Heart left ventricle (tissue), 16 donors: ENCODE results near the gene HORMAD2. TPM values are rescaled to one million over a fixed set of nuclear protein-coding genes. Genes with fewer than 3 reads are reported as not detected.

Experiments
- ATAC-seq, 4 donors: fragments of 200-7000 bp; cut with Tn5 transposase; one replicate each; pipeline ENCODE4 v1.9.1; 2020 to 2022; ENCODE audit warnings: moderate library complexity in 4 of 4, mild to moderate bottlenecking in 3 of 4, moderate number of reproducible peaks in 1 of 4
- DNase-seq, 5 donors: peaks; one replicate each; pipeline ENCODE4 v3.0.0-alpha.2; 2020
- H3K27ac ChIP-seq, 12 donors: fragments of 200-600 bp; sonication (generic) in 4 of 12; one replicate each; pipeline versions ENCODE4 v1.5.0 to v1.8.0; 2016 to 2022; ENCODE audit warnings: mild to moderate bottlenecking in 2 of 12
- H3K27me3 ChIP-seq, 9 donors: fragments of 200-600 bp; sonication (generic) in 2 of 9; one replicate each; pipeline versions ENCODE4 v1.5.1 to v1.8.0; 2016 to 2022; ENCODE audit warnings: mild to moderate bottlenecking in 3 of 9
- H3K36me3 ChIP-seq, 9 donors: fragments of 200-600 bp; sonication (generic) in 2 of 9; one replicate each; pipeline versions ENCODE4 v1.5.0 to v1.8.0; 2018 to 2022; ENCODE audit warnings: mild to moderate bottlenecking in 2 of 9
- H3K4me1 ChIP-seq, 12 donors: fragments of 200-600 bp; sonication (generic) in 4 of 12; one replicate each; pipeline versions ENCODE4 v1.5.0 to v1.8.0; 2016 to 2022; ENCODE audit warnings: mild to moderate bottlenecking in 3 of 12
- H3K4me3 ChIP-seq, 12 donors: fragments of 200-600 bp; sonication (generic) in 4 of 12; one replicate each; pipeline versions ENCODE4 v1.5.0 to v1.8.0; 2017 to 2022; ENCODE audit warnings: mild to moderate bottlenecking in 9 of 12, moderate library complexity in 4 of 12
- H3K9me3 ChIP-seq, 12 donors: fragments of 200-600 bp; sonication (generic) in 4 of 12; one replicate each; pipeline versions ENCODE4 v1.5.0 to v1.8.0; 2016 to 2022; ENCODE audit warnings: mild to moderate bottlenecking in 1 of 12
- POLR2A ChIP-seq, 2 donors: fragments of 450-650 bp; IDR thresholded peaks; one replicate each; pipeline ENCODE4 v1.6.1; 2017; ENCODE audit warnings: antibody characterized with exemption in 2 of 2, mild to moderate bottlenecking in 2 of 2, moderate library complexity in 2 of 2
- WGBS, 4 donors: extraction: QIAGEN DNeasy Blood & Tissue Kit in 2 of 4; methylation state at CpG; one replicate each; pipeline versions ENCODE4 v1.1.5 to v1.1.7; 2013 to 2018; 5-methylcytosine and 5-hydroxymethylcytosine counted together
- intact Hi-C, 10 donors: fragments of 100-400 bp; cut with DNase I; formaldehyde crosslinking; loops; one replicate each; pipeline versions ENCODE4 v1.11.1 to v1.14.2; 2022
- polyA plus RNA-seq, 2 donors: library from polyadenylated mRNA; stranded (reverse); fragments of 200-250 nt; gene quantifications; one replicate each; pipeline ENCODE4 v1.2.3, GENCODE V29; 2013
- total RNA-seq, 9 donors: library from RNA; depleted of rRNA in 2 of 9; stranded (reverse); fragments of >200 nt in 2 of 9; fragmentation: NEBNext Ultra II Directional in 3 of 9; extraction: Animal tissue kit (Norgen Biotek cat#: 25700) in 3 of 9; gene quantifications; one replicate each; pipeline versions ENCODE4 v1.1.0 to v1.2.4, GENCODE V29; 2016 to 2023
- TF ChIP-seq, protein P1 (sequence below), 12 donors: fragments of 200-600 bp; sonication (generic) in 4 of 12; IDR thresholded peaks; one replicate each; pipeline versions ENCODE4 v1.5.0 to v1.8.0; 2018 to 2022; ENCODE audit warnings: antibody characterized with exemption in 12 of 12, mild to moderate bottlenecking in 5 of 12
- donor health status: ischemic (EF 13 %, LVEDD 7.1; RV severe dilation, severe dysfunction).
- donor health status: healthy with polysubstance abuse.
- donor health status: DM: no; HTN: yes; CAD: no.
- donor health status: DM: no; HTN: no; CAD: no.
- donor health status: ischemic (EF 25% LVEDD 6.9; RV normal size, moderate dysfunction).
- donor health status: ischemic (EF 25% LVEDD 5.7; RV mildly dilated, moderate dysfunction).
- donor health status: healthy.
- donor health status: DM: yes; HTN: yes; CAD: no.
- donor health status: ischemic (EF 35%, LVEDD 5.7; RV mildly dilated, moderate dysfunction).
- donor health status: nonischemic (EF 11% LVEDD 7.7; RV severe dilation, severe dysfunction).
- donor health status: DM: yes; HTN: yes; CAD: no.
- donor health status: PGD.
- donor health status: ischemic (EF 29% LVEDD 5.4; RV normal size, mild dysfunction).
- donor health status: nonischemic (EF 23%, LVEDD 6.1; RV moderate dilation, normal function).

Gene HORMAD2
- total and polyA plus RNA-seq, 11 donors: not detected

DNA sequence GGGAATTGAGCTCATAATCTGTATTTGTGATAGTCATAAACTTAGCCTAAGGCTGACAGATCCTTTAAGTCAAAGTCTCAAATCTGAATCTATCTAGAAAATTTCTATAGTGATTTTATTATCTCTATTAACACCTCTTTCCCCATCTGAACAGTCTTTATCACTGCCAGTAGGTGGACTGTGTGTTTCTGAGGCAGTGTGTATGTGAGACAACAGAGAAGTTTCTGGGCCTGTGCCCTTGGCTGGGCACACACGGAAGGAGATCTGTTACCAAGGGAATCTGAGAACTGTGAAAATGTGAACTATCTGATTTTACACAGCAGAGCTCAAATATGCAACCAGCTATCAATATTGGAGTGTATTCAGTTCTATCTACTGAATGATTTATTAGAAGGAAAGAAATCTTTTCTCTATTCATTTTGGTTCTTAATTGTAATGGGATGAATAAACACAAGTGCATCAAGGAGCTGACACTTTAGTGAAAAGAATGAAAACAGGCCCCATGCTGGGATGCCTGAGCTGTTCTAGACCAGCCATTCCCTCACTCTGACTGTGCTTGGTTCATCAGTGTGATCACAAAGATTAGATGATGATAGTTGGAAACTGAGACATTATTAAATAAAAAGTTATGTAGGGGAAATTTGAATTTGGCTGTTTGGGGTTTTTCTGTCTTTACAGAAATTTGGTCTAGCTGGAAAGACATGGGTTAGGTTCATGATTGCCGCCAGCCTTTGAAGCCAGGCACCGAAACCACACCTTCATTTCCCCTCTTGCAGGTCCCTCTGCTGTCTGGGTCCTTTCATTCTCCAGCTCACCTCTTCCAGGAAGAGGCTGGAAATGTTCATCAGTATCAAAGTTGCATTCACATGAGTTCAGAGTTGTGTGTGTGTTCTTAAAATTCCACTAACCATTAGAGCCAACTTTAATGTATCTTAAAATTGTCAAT lies 98.2 kb downstream of the HORMAD2 start:
- H3K9me3 ChIP-seq: no peaks in the 10 kb centered on the region
- peaks cover 0 to 12% (median 0%) of the 10 kb centered on the region in 12 donors for H3K4me1 ChIP-seq
- DNase-seq: no peak
- no peak overlapping the region for H3K27ac ChIP-seq
- TF ChIP-seq, protein P1, sequence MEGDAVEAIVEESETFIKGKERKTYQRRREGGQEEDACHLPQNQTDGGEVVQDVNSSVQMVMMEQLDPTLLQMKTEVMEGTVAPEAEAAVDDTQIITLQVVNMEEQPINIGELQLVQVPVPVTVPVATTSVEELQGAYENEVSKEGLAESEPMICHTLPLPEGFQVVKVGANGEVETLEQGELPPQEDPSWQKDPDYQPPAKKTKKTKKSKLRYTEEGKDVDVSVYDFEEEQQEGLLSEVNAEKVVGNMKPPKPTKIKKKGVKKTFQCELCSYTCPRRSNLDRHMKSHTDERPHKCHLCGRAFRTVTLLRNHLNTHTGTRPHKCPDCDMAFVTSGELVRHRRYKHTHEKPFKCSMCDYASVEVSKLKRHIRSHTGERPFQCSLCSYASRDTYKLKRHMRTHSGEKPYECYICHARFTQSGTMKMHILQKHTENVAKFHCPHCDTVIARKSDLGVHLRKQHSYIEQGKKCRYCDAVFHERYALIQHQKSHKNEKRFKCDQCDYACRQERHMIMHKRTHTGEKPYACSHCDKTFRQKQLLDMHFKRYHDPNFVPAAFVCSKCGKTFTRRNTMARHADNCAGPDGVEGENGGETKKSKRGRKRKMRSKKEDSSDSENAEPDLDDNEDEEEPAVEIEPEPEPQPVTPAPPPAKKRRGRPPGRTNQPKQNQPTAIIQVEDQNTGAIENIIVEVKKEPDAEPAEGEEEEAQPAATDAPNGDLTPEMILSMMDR (IDR thresholded peaks at IDR 0.05): no peak
- no peak for TF ChIP-seq POLR2A (IDR thresholded peaks at IDR 0.05)
- WGBS, 4 donors: 82 to 93% (median 88%) methylated on average over 3 of the region's 3 CpGs
- H3K36me3 ChIP-seq: no peaks in the 10 kb centered on the region
- peaks cover 0 to 27% (median 0%) of the 10 kb centered on the region in 9 donors for H3K27me3 ChIP-seq
- intact Hi-C loops: no loop called here
- no peak overlapping the region for H3K4me3 ChIP-seq
- ATAC-seq: no peak

GRCh38 chr22:30180616-30181015 lies 100.4 kb downstream of the HORMAD2 start:
- Histone ChIP-seq H3K36me3 (no peaks in the 10 kb centered on the region), H3K9me3 (no peaks in the 10 kb centered on the region), H3K4me3 (no peak overlapping the region), H3K27ac (no peak overlapping the region), H3K4me1 (peaks cover 0 to 15% (median 0%) of the 10 kb centered on the region in 12 donors), H3K27me3 (peaks cover 0 to 27% (median 4%) of the 10 kb centered on the region in 9 donors)
- ATAC-seq: no peak
- 85 to 89% (median 87%) methylated on average over 3 of the region's 3 CpGs for WGBS, 4 donors
- DNase-seq: no peak
- no peak for TF ChIP-seq POLR2A (IDR thresholded peaks at IDR 0.05)
- TF ChIP-seq, protein P1 (IDR thresholded peaks at IDR 0.05): no peak
- intact Hi-C loops: no loop called here

- Histone ChIP-seq H3K4me1 (peaks cover 0 to 17% (median 0%) of the 10 kb centered on the region in 12 donors), H3K9me3 (no peaks in the 10 kb centered on the region), H3K27me3 (peaks cover 0 to 30% (median 4%) of the 10 kb centered on the region in 9 donors), H3K27ac (no peak overlapping the region), H3K36me3 (no peaks in the 10 kb centered on the region), H3K4me3 (no peak overlapping the region)
- DNase-seq: no peak
- no peak for ATAC-seq
- TF ChIP-seq POLR2A (IDR thresholded peaks at IDR 0.05): no peak
- TF ChIP-seq, protein P1 (IDR thresholded peaks at IDR 0.05): no peak
- intact Hi-C loops: no loop called here
- WGBS, 4 donors: 65 to 74% (median 67%) methylated on average over 7 of the region's 7 CpGs
Observed at GRCh38 chr22:30181459-30182349, 101.4 kb downstream of the HORMAD2 start.

DNA sequence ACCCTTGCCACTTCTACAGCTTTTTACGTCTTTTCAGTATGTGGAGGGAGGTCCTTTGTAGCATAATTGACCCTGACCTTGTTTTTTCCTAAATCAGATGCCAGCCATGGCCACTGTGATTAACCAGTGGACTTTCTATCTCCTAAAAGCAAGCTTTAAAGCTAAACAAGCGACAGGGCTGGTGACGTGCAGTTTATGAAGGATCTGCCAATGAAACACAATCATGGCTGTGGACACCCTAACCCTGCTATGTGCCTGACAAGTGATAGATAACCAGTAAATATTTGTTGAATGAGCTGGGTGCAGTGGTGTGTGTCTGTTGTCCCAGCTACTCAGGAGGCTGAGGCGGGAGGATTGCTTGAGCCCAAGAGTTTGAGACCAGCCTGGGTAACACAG lies 102.1 kb downstream of the HORMAD2 start:
- Histone ChIP-seq H3K4me3 (no peak overlapping the region), H3K9me3 (no peaks in the 10 kb centered on the region), H3K4me1 (peaks cover 0 to 17% (median 0%) of the 10 kb centered on the region in 12 donors), H3K27ac (no peak overlapping the region), H3K36me3 (no peaks in the 10 kb centered on the region), H3K27me3 (peaks cover 0 to 30% (median 4%) of the 10 kb centered on the region in 9 donors)
- TF ChIP-seq, protein P1 (IDR thresholded peaks at IDR 0.05): no peak
- no peak for TF ChIP-seq POLR2A (IDR thresholded peaks at IDR 0.05)
- DNase-seq (no peak), ATAC-seq (no peak)
- 73 to 86% (median 80%) methylated on average over 4 of the region's 4 CpGs for WGBS, 4 donors
- intact Hi-C loops: no loop called here
